WTC11 (cell line): Measurements from ENCODE around the gene RBM19. TPM values are rescaled to one million over a fixed set of nuclear protein-coding genes. Genes with fewer than 3 reads are reported as not detected.

Experiments
- ATAC-seq: fragments of 200-7000 bp; cut with Tn5 transposase; 2 replicates; pipeline ENCODE4 v1.10.0; 2021; ENCODE audit warnings: mild to moderate bottlenecking, moderate library complexity
- CTCF ChIA-PET: fragments of 300-600 bp; sonication (Branson Sonifier 250); formaldehyde crosslinking; loops from one replicate; lab custom pipeline; 2021; ENCODE audit warnings: antibody characterized with exemption; lab: Charles Lee
- POLR2A ChIA-PET: fragments of 350-600 bp; sonication (Branson Sonifier 250); formaldehyde crosslinking; loops from one replicate; lab custom pipeline; 2021; ENCODE audit warnings: antibody characterized with exemption; lab: Charles Lee
- DNase-seq: peaks from one replicate; pipeline ENCODE4 v3.0.0; 2021; ENCODE audit warnings: low spot score
- H3K27ac Mint-ChIP-seq: 2 replicates; pipeline ENCODE4 v1.8.0; 2021; ENCODE audit warnings: mixed read lengths
- H3K27me3 Mint-ChIP-seq: 2 replicates; pipeline ENCODE4 v1.8.0; 2021; ENCODE audit warnings: low read depth, mild to moderate bottlenecking, moderate library complexity, mixed read lengths
- H3K36me3 Mint-ChIP-seq: 2 replicates; pipeline ENCODE4 v1.8.0; 2021; ENCODE audit warnings: mixed read lengths
- H3K4me1 Mint-ChIP-seq: 2 replicates; pipeline ENCODE4 v1.8.0; 2022; ENCODE audit warnings: mixed read lengths
- H3K4me3 Mint-ChIP-seq: 2 replicates; pipeline ENCODE4 v1.8.0; 2021; ENCODE audit warnings: mild to moderate bottlenecking, moderate library complexity, mixed read lengths
- H3K9me3 Mint-ChIP-seq: 2 replicates; pipeline ENCODE4 v1.8.0; 2021; ENCODE audit warnings: mixed read lengths
- AFF4 ChIP-seq: sonication (generic); formaldehyde crosslinking; IDR thresholded peaks from 2 replicates; pipeline ENCODE4 v1.8.1; 2023; ENCODE audit warnings: mild to moderate bottlenecking, missing genetic modification reagents, borderline replicate concordance
- E2F5 ChIP-seq: sonication (generic); formaldehyde crosslinking; IDR thresholded peaks from 2 replicates; pipeline ENCODE4 v1.8.1; 2022; ENCODE audit warnings: mild to moderate bottlenecking, moderate library complexity, missing genetic modification reagents
- GTF2I ChIP-seq: fragments of 250-450 bp; sonication (Bioruptor Pico); conservative IDR thresholded peaks from 2 replicates; pipeline ENCODE4 v1.4.0; 2021; ENCODE audit warnings: mild to moderate bottlenecking
- KAT7 ChIP-seq: sonication (generic); formaldehyde crosslinking; IDR thresholded peaks from 2 replicates; pipeline ENCODE4 v1.8.1; 2023; ENCODE audit warnings: missing genetic modification reagents, mild to moderate bottlenecking, borderline replicate concordance
- MAX ChIP-seq: sonication (generic); formaldehyde crosslinking; IDR thresholded peaks from 2 replicates; pipeline ENCODE4 v1.8.0; 2022; ENCODE audit warnings: mild to moderate bottlenecking, missing genetic modification reagents
- MXD4 ChIP-seq: fragments of 250-450 bp; sonication (Bioruptor Pico); IDR thresholded peaks from 2 replicates; pipeline ENCODE4 v1.8.0; 2021; ENCODE audit warnings: mild to moderate bottlenecking, moderate library complexity, borderline replicate concordance
- NR1H2 ChIP-seq: sonication (generic); formaldehyde crosslinking; IDR thresholded peaks from 2 replicates; pipeline ENCODE4 v1.9.0; 2021; ENCODE audit warnings: mild to moderate bottlenecking, moderate library complexity, missing genetic modification reagents
- PREB ChIP-seq: sonication (generic); formaldehyde crosslinking; IDR thresholded peaks from 2 replicates; pipeline ENCODE4 v1.8.1; 2022; ENCODE audit warnings: mild to moderate bottlenecking, missing genetic modification reagents, moderate library complexity, borderline replicate concordance
- RORB ChIP-seq: fragments of 250-450 bp; sonication (Bioruptor Pico); IDR thresholded peaks from 2 replicates; pipeline ENCODE4 v1.9.0; 2021; ENCODE audit warnings: mild to moderate bottlenecking
- TEAD1 ChIP-seq: sonication (generic); formaldehyde crosslinking; IDR thresholded peaks from 2 replicates; pipeline ENCODE4 v1.8.0; 2022; ENCODE audit warnings: mild to moderate bottlenecking, missing genetic modification reagents
- USF1 ChIP-seq: sonication (generic); formaldehyde crosslinking; IDR thresholded peaks from 2 replicates; pipeline ENCODE4 v1.8.0; 2022; ENCODE audit warnings: mild to moderate bottlenecking, missing genetic modification reagents
- USF2 ChIP-seq: sonication (generic); formaldehyde crosslinking; IDR thresholded peaks from 2 replicates; pipeline ENCODE4 v1.8.1; 2023; ENCODE audit warnings: mild to moderate bottlenecking, missing genetic modification reagents, moderate library complexity
- ZBTB21 ChIP-seq: sonication (generic); formaldehyde crosslinking; IDR thresholded peaks from 2 replicates; pipeline ENCODE4 v1.8.1; 2023; ENCODE audit warnings: mild to moderate bottlenecking, missing genetic modification reagents, borderline replicate concordance
- ZNF219 ChIP-seq: sonication (generic); formaldehyde crosslinking; IDR thresholded peaks from 2 replicates; pipeline ENCODE4 v1.8.0; 2023; ENCODE audit warnings: missing genetic modification reagents, mild to moderate bottlenecking, borderline replicate concordance
- ZNF263 ChIP-seq: sonication (generic); formaldehyde crosslinking; IDR thresholded peaks from 2 replicates; pipeline ENCODE4 v1.8.1; 2022; ENCODE audit warnings: low read depth, mild to moderate bottlenecking, moderate library complexity, missing genetic modification reagents
- ZNF396 ChIP-seq: fragments of 250-450 bp; sonication (Bioruptor Pico); IDR thresholded peaks from 2 replicates; pipeline ENCODE4 v1.8.0; 2021; ENCODE audit warnings: mild to moderate bottlenecking, moderate library complexity, borderline replicate concordance
- ZNF425 ChIP-seq: fragments of 250-450 bp; sonication (Bioruptor Pico); conservative IDR thresholded peaks from 2 replicates; pipeline ENCODE4 v1.9.0; 2021; ENCODE audit warnings: mild to moderate bottlenecking
- total RNA-seq: library from RNA; stranded (reverse); gene quantifications from 3 replicates; pipeline ENCODE4 v1.2.3, GENCODE V29; 2021

The RBM19 gene
- total RNA-seq, 1 experiment from 2014 or later, result 60.1 TPM

- H3K4me3 Mint-ChIP-seq, result no peak overlapping the region
- TF ChIP-seq USF2 (CRISPR knock-in tag) (peak; percentile 75), ZBTB21 (CRISPR knock-in tag) (no peak), USF1 (CRISPR knock-in tag) (peak; percentile 77), ZNF396 (CRISPR knock-in tag) (no peak), PREB (CRISPR knock-in tag) (no peak)
- DNase-seq, result peak; percentile 79
- H3K27ac Mint-ChIP-seq, result no peak overlapping the region; the same call in 1 of the 2 replicates
- H3K36me3 Mint-ChIP-seq, result no peaks in the 10 kb centered on the region
- ChIA-PET POLR2A (no interaction called here), CTCF (interaction anchor here (0.8 to 1.6 kb wide), 12 partner anchors 12 to 471 kb away, joined by 3 to 7 read pairs (median 4); partner anchors contain the start of gene RBM19)
- H3K4me1 Mint-ChIP-seq, result peaks cover 24% of the 10 kb centered on the region
- H3K27me3 Mint-ChIP-seq, result no peaks in the 10 kb centered on the region
- ATAC-seq, result peak; percentile 91
- H3K9me3 Mint-ChIP-seq, result no peaks in the 10 kb centered on the region
These were observed 69.9 kb downstream of the RBM19 start for GRCh38 chr12:113896194-113896593.

GRCh38 chr12:113895176-113895575 is 70.9 kb downstream of the RBM19 start:
- H3K36me3 Mint-ChIP-seq, result no peaks in the 10 kb centered on the region
- ChIA-PET CTCF (interaction anchor here (0.6 to 1.5 kb wide), 2 partner anchors 74 to 470 kb away, joined by 3 to 7 read pairs; no protein-coding TSS in a partner anchor), POLR2A (no interaction called here)
- no peaks in the 10 kb centered on the region for H3K27me3 Mint-ChIP-seq
- peak overlapping the region; percentile 47; the same call in 1 of the 2 replicates for H3K27ac Mint-ChIP-seq
- peaks cover 29% of the 10 kb centered on the region for H3K4me1 Mint-ChIP-seq
- ATAC-seq, result no peak
- DNase-seq, result no peak
- H3K4me3 Mint-ChIP-seq, result no peak overlapping the region
- H3K9me3 Mint-ChIP-seq, result no peaks in the 10 kb centered on the region
- TF ChIP-seq ZNF263 (CRISPR knock-in tag) (no peak), NR1H2 (CRISPR knock-in tag) (no peak), ZNF425 (CRISPR knock-in tag) (no peak)

GRCh38 chr12:113894697-113895096 is 71.4 kb downstream of the RBM19 start:
- ATAC-seq (no peak), DNase-seq (no peak)
- Mint-ChIP-seq H3K4me1 (peaks cover 26% of the 10 kb centered on the region), H3K36me3 (no peaks in the 10 kb centered on the region), H3K9me3 (no peaks in the 10 kb centered on the region), H3K27ac (no peak overlapping the region; the same call in 1 of the 2 replicates), H3K27me3 (no peaks in the 10 kb centered on the region), H3K4me3 (no peak overlapping the region)
- ChIA-PET CTCF (no interaction called here), POLR2A (no interaction called here)
- TF ChIP-seq USF2 (CRISPR knock-in tag) (no peak), E2F5 (CRISPR knock-in tag) (no peak), RORB (CRISPR knock-in tag) (no peak), GTF2I (CRISPR knock-in tag) (no peak), KAT7 (CRISPR knock-in tag) (no peak), ZBTB21 (CRISPR knock-in tag) (no peak), MAX (CRISPR knock-in tag) (no peak), MXD4 (CRISPR knock-in tag) (no peak), ZNF219 (no peak), AFF4 (no peak), ZNF425 (CRISPR knock-in tag) (no peak), TEAD1 (CRISPR knock-in tag) (no peak)
